ENCODE measurements around the gene GRM1. TPM values are rescaled to one million over a fixed set of nuclear protein-coding genes. Genes with fewer than 3 reads are reported as not detected.

Gene GRM1
- total RNA-seq, 1 donor from 2014 or later = 0.05 TPM

DNA sequence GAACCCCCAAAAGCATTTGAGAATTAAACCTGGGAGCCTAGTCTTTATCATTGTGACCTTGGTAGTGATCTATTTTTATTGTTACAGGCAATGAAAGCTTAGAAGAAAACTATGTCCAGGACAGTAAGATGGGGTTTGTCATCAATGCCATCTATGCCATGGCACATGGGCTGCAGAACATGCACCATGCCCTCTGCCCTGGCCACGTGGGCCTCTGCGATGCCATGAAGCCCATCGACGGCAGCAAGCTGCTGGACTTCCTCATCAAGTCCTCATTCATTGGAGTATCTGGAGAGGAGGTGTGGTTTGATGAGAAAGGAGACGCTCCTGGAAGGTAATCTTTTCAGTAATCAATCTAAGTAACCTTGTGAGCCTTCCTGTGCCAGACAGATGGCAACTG lies 323.3 kb downstream of the GRM1 start:
- H3K4me1 ChIP-seq (ENCODE audit: insufficient read depth, low read length) = peaks cover 4% of the 10 kb centered on the region
- H3K27me3 Mint-ChIP-seq (ENCODE audit: low read depth, unreplicated experiment) = peaks cover 2% of the 10 kb centered on the region
- no peaks in the 10 kb centered on the region for H4K20me1 ChIP-seq (ENCODE audit: insufficient read depth, low read length)
- no peaks in the 10 kb centered on the region for H3K36me3 ChIP-seq (ENCODE audit: insufficient read depth, low read length)
- no peak for TF ChIP-seq EZH2 (IDR thresholded peaks at IDR 0.05; ENCODE audit: insufficient read depth, low read length)
- TF ChIP-seq, protein P1, sequence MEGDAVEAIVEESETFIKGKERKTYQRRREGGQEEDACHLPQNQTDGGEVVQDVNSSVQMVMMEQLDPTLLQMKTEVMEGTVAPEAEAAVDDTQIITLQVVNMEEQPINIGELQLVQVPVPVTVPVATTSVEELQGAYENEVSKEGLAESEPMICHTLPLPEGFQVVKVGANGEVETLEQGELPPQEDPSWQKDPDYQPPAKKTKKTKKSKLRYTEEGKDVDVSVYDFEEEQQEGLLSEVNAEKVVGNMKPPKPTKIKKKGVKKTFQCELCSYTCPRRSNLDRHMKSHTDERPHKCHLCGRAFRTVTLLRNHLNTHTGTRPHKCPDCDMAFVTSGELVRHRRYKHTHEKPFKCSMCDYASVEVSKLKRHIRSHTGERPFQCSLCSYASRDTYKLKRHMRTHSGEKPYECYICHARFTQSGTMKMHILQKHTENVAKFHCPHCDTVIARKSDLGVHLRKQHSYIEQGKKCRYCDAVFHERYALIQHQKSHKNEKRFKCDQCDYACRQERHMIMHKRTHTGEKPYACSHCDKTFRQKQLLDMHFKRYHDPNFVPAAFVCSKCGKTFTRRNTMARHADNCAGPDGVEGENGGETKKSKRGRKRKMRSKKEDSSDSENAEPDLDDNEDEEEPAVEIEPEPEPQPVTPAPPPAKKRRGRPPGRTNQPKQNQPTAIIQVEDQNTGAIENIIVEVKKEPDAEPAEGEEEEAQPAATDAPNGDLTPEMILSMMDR (IDR thresholded peaks at IDR 0.05; ENCODE audit: insufficient read depth, low read depth, low read length) = no peak
- no peak overlapping the region for H3K9ac ChIP-seq (ENCODE audit: low read length)
- H3K4me3 Mint-ChIP-seq (ENCODE audit: unreplicated experiment) = no peak overlapping the region
- no peaks in the 10 kb centered on the region for H3K79me2 ChIP-seq (ENCODE audit: insufficient read depth, low read length)
- peaks cover 6% of the 10 kb centered on the region for H3K27me3 ChIP-seq (ENCODE audit: insufficient read depth, low read length)
- H3K9me3 Mint-ChIP-seq (ENCODE audit: unreplicated experiment) = no peaks in the 10 kb centered on the region
- H3K9me3 ChIP-seq (ENCODE audit: insufficient read depth, low read depth, low read length) = no peaks in the 10 kb centered on the region
- DNase-seq (ENCODE audit: low read depth) = no peak
- no peaks in the 10 kb centered on the region for H3K36me3 Mint-ChIP-seq (ENCODE audit: low read depth, unreplicated experiment)
- FAIRE-seq = no peak
- no peak overlapping the region for H2AFZ ChIP-seq (ENCODE audit: low read depth, low read length)
- no peak overlapping the region for H3K4me2 ChIP-seq (ENCODE audit: low read length)
- peaks cover 2% of the 10 kb centered on the region for H3K4me1 Mint-ChIP-seq (ENCODE audit: low read depth, unreplicated experiment)
- no peak overlapping the region for H3K4me3 ChIP-seq (ENCODE audit: insufficient read depth, low read depth, low read length)
- H3K27ac Mint-ChIP-seq (ENCODE audit: unreplicated experiment) = no peak overlapping the region
- no peak overlapping the region for H3K27ac ChIP-seq (ENCODE audit: low read depth, low read length)

DNA sequence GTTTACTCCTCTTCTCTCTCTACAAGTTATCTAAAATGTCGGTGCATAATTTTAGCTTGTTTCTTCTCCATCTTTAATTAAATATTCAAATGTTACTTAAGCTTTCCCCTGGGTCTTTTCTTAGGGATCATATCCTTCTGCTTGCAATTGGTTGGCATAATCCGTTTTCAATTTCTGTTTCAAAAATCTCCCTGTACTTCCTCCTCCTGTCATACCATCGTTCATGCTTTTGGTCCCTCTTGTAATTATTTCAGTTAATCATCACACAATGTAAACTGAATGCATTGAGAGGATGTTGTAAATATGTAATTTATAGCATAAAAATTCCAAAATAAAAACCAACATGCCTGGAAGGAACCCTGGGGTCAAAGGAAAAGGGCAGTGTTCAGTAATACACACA lies 325.6 kb downstream of the GRM1 start:
- Mint-ChIP-seq H3K36me3 (ENCODE audit: low read depth, unreplicated experiment) (no peaks in the 10 kb centered on the region), H3K4me1 (ENCODE audit: low read depth, unreplicated experiment) (peaks cover 16% of the 10 kb centered on the region), H3K4me3 (ENCODE audit: unreplicated experiment) (no peak overlapping the region), H3K27ac (ENCODE audit: unreplicated experiment) (no peak overlapping the region), H3K27me3 (ENCODE audit: low read depth, unreplicated experiment) (peaks cover 2% of the 10 kb centered on the region), H3K9me3 (ENCODE audit: unreplicated experiment) (no peaks in the 10 kb centered on the region)
- no peaks in the 10 kb centered on the region for H3K9me3 ChIP-seq (ENCODE audit: insufficient read depth, low read depth, low read length)
- H3K4me3 ChIP-seq (ENCODE audit: insufficient read depth, low read depth, low read length) = no peak overlapping the region
- no peaks in the 10 kb centered on the region for H3K36me3 ChIP-seq (ENCODE audit: insufficient read depth, low read length)
- peaks cover 6% of the 10 kb centered on the region for H3K27me3 ChIP-seq (ENCODE audit: insufficient read depth, low read length)
- no peak overlapping the region for H3K4me2 ChIP-seq (ENCODE audit: low read length)
- H3K4me1 ChIP-seq (ENCODE audit: insufficient read depth, low read length) = peaks cover 21% of the 10 kb centered on the region
- H2AFZ ChIP-seq (ENCODE audit: low read depth, low read length) = no peak overlapping the region
- H3K9ac ChIP-seq (ENCODE audit: low read length) = no peak overlapping the region
- DNase-seq (ENCODE audit: low read depth) = no peak
- no peak for FAIRE-seq
- TF ChIP-seq EZH2 (IDR thresholded peaks at IDR 0.05; ENCODE audit: insufficient read depth, low read length) = no peak
- TF ChIP-seq, protein P1 (IDR thresholded peaks at IDR 0.05; ENCODE audit: insufficient read depth, low read depth, low read length) = no peak
- no peaks in the 10 kb centered on the region for H3K79me2 ChIP-seq (ENCODE audit: insufficient read depth, low read length)
- no peaks in the 10 kb centered on the region for H4K20me1 ChIP-seq (ENCODE audit: insufficient read depth, low read length)
- H3K27ac ChIP-seq (ENCODE audit: low read depth, low read length) = no peak overlapping the region

DNA sequence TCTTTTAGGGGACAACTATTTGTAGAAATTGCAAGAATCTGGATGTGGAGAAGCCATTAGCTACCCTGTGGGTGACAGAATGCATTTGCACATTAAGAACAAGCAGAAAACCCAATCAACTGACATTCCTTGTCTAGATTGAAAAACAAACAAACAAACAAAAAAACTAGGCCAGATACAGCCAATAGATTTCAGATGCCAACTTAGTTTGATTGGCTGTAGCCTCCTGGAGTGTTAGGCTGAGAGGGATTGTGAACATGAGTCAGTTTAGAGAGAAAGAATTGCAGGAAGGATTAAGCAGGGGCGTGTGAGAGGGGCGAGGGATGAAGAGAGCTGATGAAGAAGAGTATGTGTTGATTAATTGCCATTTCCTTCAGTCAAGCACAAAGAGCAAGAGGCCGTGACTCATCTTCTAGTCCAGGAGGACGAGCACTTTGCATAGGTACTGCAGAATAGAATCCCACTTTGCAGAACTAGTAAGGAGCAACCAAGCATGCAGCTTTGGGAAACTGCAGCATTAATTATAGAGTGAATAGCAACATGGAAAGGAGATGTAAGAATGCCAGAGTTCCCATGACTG lies 326.7 kb downstream of the GRM1 start:
- H3K4me1 ChIP-seq (ENCODE audit: insufficient read depth, low read length) = peaks cover 21% of the 10 kb centered on the region
- TF ChIP-seq EZH2 (IDR thresholded peaks at IDR 0.05; ENCODE audit: insufficient read depth, low read length) = no peak
- TF ChIP-seq, protein P1 (IDR thresholded peaks at IDR 0.05; ENCODE audit: insufficient read depth, low read depth, low read length) = no peak
- no peaks in the 10 kb centered on the region for H4K20me1 ChIP-seq (ENCODE audit: insufficient read depth, low read length)
- no peak for FAIRE-seq
- no peaks in the 10 kb centered on the region for H3K36me3 Mint-ChIP-seq (ENCODE audit: low read depth, unreplicated experiment)
- peaks cover 6% of the 10 kb centered on the region for H3K27me3 ChIP-seq (ENCODE audit: insufficient read depth, low read length)
- no peak overlapping the region for H3K9ac ChIP-seq (ENCODE audit: low read length)
- no peaks in the 10 kb centered on the region for H3K9me3 Mint-ChIP-seq (ENCODE audit: unreplicated experiment)
- no peaks in the 10 kb centered on the region for H3K36me3 ChIP-seq (ENCODE audit: insufficient read depth, low read length)
- H3K27ac Mint-ChIP-seq (ENCODE audit: unreplicated experiment) = no peak overlapping the region
- no peak for DNase-seq (ENCODE audit: low read depth)
- H2AFZ ChIP-seq (ENCODE audit: low read depth, low read length) = no peak overlapping the region
- no peak overlapping the region for H3K27ac ChIP-seq (ENCODE audit: low read depth, low read length)
- H3K9me3 ChIP-seq (ENCODE audit: insufficient read depth, low read depth, low read length) = no peaks in the 10 kb centered on the region
- H3K79me2 ChIP-seq (ENCODE audit: insufficient read depth, low read length) = no peaks in the 10 kb centered on the region
- H3K27me3 Mint-ChIP-seq (ENCODE audit: low read depth, unreplicated experiment) = peaks cover 2% of the 10 kb centered on the region
- H3K4me1 Mint-ChIP-seq (ENCODE audit: low read depth, unreplicated experiment) = peaks cover 16% of the 10 kb centered on the region
- no peak overlapping the region for H3K4me3 ChIP-seq (ENCODE audit: insufficient read depth, low read depth, low read length)
- H3K4me2 ChIP-seq (ENCODE audit: low read length) = no peak overlapping the region
- H3K4me3 Mint-ChIP-seq (ENCODE audit: unreplicated experiment) = no peak overlapping the region

Data from astrocyte (in vitro differentiated cells and primary cell).